NCI-H1048 (cell line): ENCODE data around the gene IL31.
"Not testable (repeated sequence)": the region's sequence is repeated elsewhere in the genome, so short reads cannot be mapped to it uniquely, and the experiment has no call there.

Experiments
- DNase-seq: peaks from one replicate; lab custom pipeline; 2025; lab: John Stamatoyannopoulos, UW

The IL31 gene

GRCh38 chr12:122192441-122192840 lies 18.4 kb upstream of the IL31 start:
- no peak for DNase-seq

- no peak for DNase-seq
Measured at GRCh38 chr12:122190842-122191668, 17.0 kb upstream of the IL31 start.

- DNase-seq = no peak
Measured at GRCh38 chr12:122189626-122190475, 15.8 kb upstream of the IL31 start.

- no peak for DNase-seq
Measured at GRCh38 chr12:122187466-122187865, 13.4 kb upstream of the IL31 start.

GRCh38 chr12:122185494-122186082 lies 11.6 kb upstream of the IL31 start:
- DNase-seq = no peak

- DNase-seq = no peak
Measured at GRCh38 chr12:122185079-122185478, 11.1 kb upstream of the IL31 start.

- DNase-seq = no peak
Measured at GRCh38 chr12:122184517-122184916, 10.5 kb upstream of the IL31 start.

GRCh38 chr12:122183588-122183940 lies 9.5 kb upstream of the IL31 start:
- no peak for DNase-seq

- DNase-seq = no peak
Measured at GRCh38 chr12:122182887-122183587, 9.0 kb upstream of the IL31 start, which contains the start of gene LRRC43. LRRC43 (plus strand) TSS chr12:122183123; CDS start chr12:122183145, 22 bp downstream.

- DNase-seq = not testable (repeated sequence)
Measured at GRCh38 chr12:122176473-122176872, 2.5 kb upstream of the IL31 start.

GRCh38 chr12:122172262-122172939 lies 1.6 kb downstream of the IL31 start:
- no peak for DNase-seq

GRCh38 chr12:122171399-122171798 lies 2.6 kb downstream of the IL31 start:
- no peak for DNase-seq

GRCh38 chr12:122168492-122168891 lies 5.5 kb downstream of the IL31 start:
- no peak for DNase-seq

GRCh38 chr12:122167356-122167925 lies 6.6 kb downstream of the IL31 start:
- DNase-seq = no peak

GRCh38 chr12:122166422-122167349 lies 7.3 kb downstream of the IL31 start:
- no peak for DNase-seq

- no peak for DNase-seq
Measured at GRCh38 chr12:122162976-122163375, 11.0 kb downstream of the IL31 start.

- no peak for DNase-seq
Measured at GRCh38 chr12:122161682-122162081, 12.3 kb downstream of the IL31 start.

- DNase-seq = no peak
Measured at GRCh38 chr12:122160761-122161160, 13.3 kb downstream of the IL31 start.

- DNase-seq = no peak
Measured at GRCh38 chr12:122159882-122160281, 14.1 kb downstream of the IL31 start.

- no peak for DNase-seq
Measured at GRCh38 chr12:122158700-122159285, 15.2 kb downstream of the IL31 start.
